Psoas muscle (tissue), 8 donors: ENCODE results near the gene MRTFB. TPM values are rescaled to one million over a fixed set of nuclear protein-coding genes. Genes with fewer than 3 reads are reported as not detected.
"Not testable (repeated sequence)": the region's sequence is repeated elsewhere in the genome, so short reads cannot be mapped to it uniquely, and the experiment has no call there.

ENCODE experiments used
- ATAC-seq, 4 donors: fragments of 200-7000 bp; cut with Tn5 transposase; one replicate each; pipeline ENCODE4 v1.9.1; 2020; ENCODE audit warnings: moderate library complexity in 3 of 4, mild to moderate bottlenecking in 2 of 4
- DNase-seq, 2 donors: peaks; one replicate each; pipeline ENCODE4 v3.0.0-alpha.2; 2020
- H3K27ac ChIP-seq: fragments of 200-600 bp; one replicate; pipeline ENCODE4 v1.8.0; 2022
- H3K27me3 ChIP-seq, 3 donors: fragments of 200-600 bp in 1 of 3; one replicate each; pipeline versions ENCODE4 v1.6.1 to v1.8.0; 2013 to 2022; ENCODE audit warnings: low read length in 2 of 3, mild to moderate bottlenecking in 2 of 3, moderate library complexity in 1 of 3; ENCODE audit not compliant: insufficient read depth in 3 of 3
- H3K36me3 ChIP-seq, 2 donors: fragments of 200-600 bp in 1 of 2; one replicate each; pipeline versions ENCODE4 v1.6.1 to v1.8.0; 2013 to 2022; ENCODE audit warnings: low read depth in 1 of 2, mild to moderate bottlenecking in 1 of 2, moderate library complexity in 1 of 2; ENCODE audit not compliant: insufficient read depth in 1 of 2
- H3K4me1 ChIP-seq: fragments of 200-600 bp; one replicate; pipeline ENCODE4 v1.8.0; 2022
- H3K4me3 ChIP-seq: fragments of 200-600 bp; one replicate; pipeline ENCODE4 v1.8.0; 2022; ENCODE audit warnings: mild to moderate bottlenecking
- H3K9me3 ChIP-seq: fragments of 200-600 bp; one replicate; pipeline ENCODE4 v1.8.0; 2022
- CTCF ChIP-seq: fragments of 200-600 bp; IDR thresholded peaks from one replicate; pipeline ENCODE4 v1.8.0; 2022; ENCODE audit warnings: antibody characterized with exemption
- WGBS, 3 donors: extraction: QIAGEN DNeasy Blood & Tissue Kit; methylation state at CpG; one replicate each; pipeline versions ENCODE4 v1.1.6 to v1.1.7; 2013; 5-methylcytosine and 5-hydroxymethylcytosine counted together
- intact Hi-C, 2 donors: fragments of 100-400 bp; cut with DNase I; formaldehyde crosslinking; loops; one replicate each; pipeline versions ENCODE4 v1.11.0 to v1.14.2; 2022
- long read RNA-seq, 2 donors: library from polyadenylated mRNA; unstranded; transcript quantifications; one replicate each; pipeline ENCODE4 v2.0.0, GENCODE V29; 2021
- polyA plus RNA-seq, 3 donors: library from polyadenylated mRNA; stranded (reverse); fragments of 200-250 nt; gene quantifications; one replicate each; pipeline ENCODE4 v1.2.3, GENCODE V29; 2013
- total RNA-seq, 4 donors: library from RNA; stranded (reverse); fragmentation: NEBNext Ultra II Directional in 2 of 4; extraction: Animal tissue kit (Norgen Biotek cat#: 25700) in 2 of 4; gene quantifications; one replicate each; pipeline versions ENCODE4 v1.2.1 to v1.2.4, GENCODE V29; 2021 to 2023
- donor health status: healthy with polysubstance abuse.
- donor health status: DM: no; HTN: no; CAD: no; lungs with moderate emphysema.
- donor health status: Bipolar disorder and iron deficiency.
- donor health status: healthy.
- donor health status: DM: yes; HTN: yes; CAD: no.
- donor health status: DM: no; HTN: no; CAD: no.
- donor health status: DM: no; HTN: no; CAD: no.
- donor health status: DM: yes; HTN: yes; CAD: no.

The MRTFB gene, protein sequence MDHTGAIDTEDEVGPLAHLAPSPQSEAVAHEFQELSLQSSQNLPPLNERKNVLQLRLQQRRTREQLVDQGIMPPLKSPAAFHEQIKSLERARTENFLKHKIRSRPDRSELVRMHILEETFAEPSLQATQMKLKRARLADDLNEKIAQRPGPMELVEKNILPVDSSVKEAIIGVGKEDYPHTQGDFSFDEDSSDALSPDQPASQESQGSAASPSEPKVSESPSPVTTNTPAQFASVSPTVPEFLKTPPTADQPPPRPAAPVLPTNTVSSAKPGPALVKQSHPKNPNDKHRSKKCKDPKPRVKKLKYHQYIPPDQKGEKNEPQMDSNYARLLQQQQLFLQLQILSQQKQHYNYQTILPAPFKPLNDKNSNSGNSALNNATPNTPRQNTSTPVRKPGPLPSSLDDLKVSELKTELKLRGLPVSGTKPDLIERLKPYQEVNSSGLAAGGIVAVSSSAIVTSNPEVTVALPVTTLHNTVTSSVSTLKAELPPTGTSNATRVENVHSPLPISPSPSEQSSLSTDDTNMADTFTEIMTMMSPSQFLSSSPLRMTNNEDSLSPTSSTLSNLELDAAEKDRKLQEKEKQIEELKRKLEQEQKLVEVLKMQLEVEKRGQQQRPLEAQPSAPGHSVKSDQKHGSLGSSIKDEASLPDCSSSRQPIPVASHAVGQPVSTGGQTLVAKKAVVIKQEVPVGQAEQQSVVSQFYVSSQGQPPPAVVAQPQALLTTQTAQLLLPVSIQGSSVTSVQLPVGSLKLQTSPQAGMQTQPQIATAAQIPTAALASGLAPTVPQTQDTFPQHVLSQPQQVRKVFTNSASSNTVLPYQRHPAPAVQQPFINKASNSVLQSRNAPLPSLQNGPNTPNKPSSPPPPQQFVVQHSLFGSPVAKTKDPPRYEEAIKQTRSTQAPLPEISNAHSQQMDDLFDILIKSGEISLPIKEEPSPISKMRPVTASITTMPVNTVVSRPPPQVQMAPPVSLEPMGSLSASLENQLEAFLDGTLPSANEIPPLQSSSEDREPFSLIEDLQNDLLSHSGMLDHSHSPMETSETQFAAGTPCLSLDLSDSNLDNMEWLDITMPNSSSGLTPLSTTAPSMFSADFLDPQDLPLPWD
- 10 to 100 TPM; 14.1 to 26.3 (median 20.0) TPM for total RNA-seq
- 1 to 10 TPM; 2.7 to 7.6 (median 3.6) TPM for polyA plus RNA-seq
- long read RNA-seq, donor 1, partial matches to known transcripts: 0 of 2 reads
- long read RNA-seq, donor 1, other reads (novel, unspliced or antisense): 2 of 2 reads
- long read RNA-seq, donor 2, partial matches to known transcripts: 1 of 3 reads
- long read RNA-seq, donor 2, other reads (novel, unspliced or antisense): 2 of 3 reads

GRCh38 chr16:14070877-14071575, at the start of gene MRTFB:
Gene MRTFB (plus strand): TSS chr16:14071319. CDS start chr16:14140607, 69,288 bp downstream.
- intact Hi-C loops: loop anchor here (5.0 to 10.0 kb wide), 5 partner anchors 44 to 149 kb away; partner anchors contain the start of gene ERCC4 (in 2 of the 2)

GRCh38 chr16:14023526-14023925, 47.6 kb upstream of the MRTFB start:
- DNase-seq, intact Hi-C loops, H3K9me3 ChIP-seq, H3K27me3 ChIP-seq, H3K27ac ChIP-seq, H3K36me3 ChIP-seq, ATAC-seq, H3K4me3 ChIP-seq: not testable (repeated sequence)
- H3K4me1 ChIP-seq: peaks cover 25% of the 10 kb centered on the region
- 73 to 95% (median 77%) methylated on average over 4 of the region's 4 CpGs for WGBS, 3 donors

More at GRCh38 chr16:14070877-14071575, at the start of gene MRTFB:
- Histone ChIP-seq H3K9me3 (no peaks in the 10 kb centered on the region), H3K4me1 (peaks cover 7% of the 10 kb centered on the region), H3K27ac (peak within 1 kb of the TSS; percentile 79), H3K4me3 (peak within 1 kb of the TSS; percentile 79), H3K36me3 (no peaks in the 10 kb centered on the region), H3K27me3 (no peaks in the 10 kb centered on the region)
- WGBS, 3 donors: 1 to 2% (median 2%) methylated on average over 30 to 86 of the region's 86 CpGs
- no peak for TF ChIP-seq CTCF
- ATAC-seq (peak; percentile 88 to 95 (median 92)), DNase-seq (peak; percentile 83 to 88)

- ATAC-seq (peak in 3 of 4 donors; percentile 60 to 83 (median 66)), DNase-seq (no peak)
- Histone ChIP-seq H3K27ac (peak overlapping the region; percentile 48), H3K27me3 (no peaks in the 10 kb centered on the region), H3K9me3 (no peaks in the 10 kb centered on the region), H3K36me3 (no peaks in the 10 kb centered on the region), H3K4me3 (no peak overlapping the region), H3K4me1 (peaks cover 29% of the 10 kb centered on the region)
- intact Hi-C loops: no loop called here
- 4 to 14% (median 11%) methylated on average over 2 of the region's 2 CpGs for WGBS, 3 donors
- no peak for TF ChIP-seq CTCF
These were observed 46.8 kb upstream of the MRTFB start for GRCh38 chr16:14024283-14024682.

DNA sequence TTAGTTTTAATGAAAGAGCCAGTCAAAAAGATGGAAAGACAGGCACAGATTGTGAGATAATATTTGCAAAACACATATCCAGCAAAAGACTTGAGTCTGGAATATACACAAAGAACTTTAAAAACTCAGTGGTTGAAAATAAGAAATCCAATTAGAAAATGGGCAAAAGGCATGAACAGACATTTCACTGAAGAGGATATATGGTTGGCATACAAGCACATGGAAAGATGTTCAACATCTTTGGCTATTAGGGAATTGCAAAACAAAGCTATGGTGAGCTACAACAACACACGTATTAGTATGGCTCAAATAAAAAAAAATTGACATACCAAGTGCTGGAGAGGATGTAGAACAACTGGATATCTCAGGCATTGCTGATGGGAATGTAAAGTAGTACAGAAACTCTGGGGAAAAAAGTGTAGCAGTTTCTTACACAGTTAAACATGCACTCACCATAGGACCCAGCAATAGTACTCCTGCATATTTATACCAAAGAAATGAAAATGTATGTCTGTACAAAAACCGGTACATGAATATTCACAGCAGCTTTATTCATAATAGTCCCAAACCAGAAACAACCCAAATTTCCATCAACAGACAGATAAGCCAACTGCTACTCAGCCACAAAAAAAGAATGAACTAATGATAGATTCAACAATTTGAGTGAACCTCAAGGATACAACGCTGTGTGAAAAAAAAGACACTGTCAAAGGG, 44.4 kb upstream of the MRTFB start:
- Histone ChIP-seq H3K4me3 (no peak overlapping the region), H3K27ac (no peak overlapping the region), H3K9me3 (no peaks in the 10 kb centered on the region), H3K27me3 (no peaks in the 10 kb centered on the region), H3K36me3 (no peaks in the 10 kb centered on the region), H3K4me1 (peaks cover 35% of the 10 kb centered on the region)
- DNase-seq (no peak), ATAC-seq (no peak)
- intact Hi-C loops: loop anchor here in 1 of 2 donors (5.0 kb wide), 2 partner anchors 46 to 161 kb away; partner anchors contain the start of gene MRTFB
- WGBS, 3 donors: 94 to 95% (median 94%) methylated on average over 3 of the region's 3 CpGs
- no peak for TF ChIP-seq CTCF
